Spleen (tissue), 7 donors: Measurements from ENCODE around the gene SPEM2.

Source experiments
- POLR2A ChIP-seq, 3 donors: fragments of 450-650 bp; IDR thresholded peaks; one replicate each; pipeline ENCODE4 v1.5.1; 2017; ENCODE audit warnings: antibody characterized with exemption in 3 of 3, mild to moderate bottlenecking in 1 of 3
- TF ChIP-seq, protein P1 (sequence below), 11 experiments: fragments of 200-600 bp in 7 of 11; fragments of 450-650 bp in 4 of 11; sonication (generic) in 4 of 11; IDR thresholded peaks in 8 of 11; conservative IDR thresholded peaks in 3 of 11; 1 replicate in 7 of 11; 2 replicates in 4 of 11; pipeline versions ENCODE4 v1.4.0 to v1.8.0; 2016 to 2021; ENCODE audit warnings: antibody characterized with exemption in 11 of 11, inconsistent platforms in 4 of 11, mild to moderate bottlenecking in 1 of 11
- donor health status: DM: no; HTN: no; CAD: no; lungs with moderate emphysema.
- donor health status: DM: no; HTN: no; CAD: no.
- donor health status: DM: no; HTN: no; CAD: no.

DNA sequence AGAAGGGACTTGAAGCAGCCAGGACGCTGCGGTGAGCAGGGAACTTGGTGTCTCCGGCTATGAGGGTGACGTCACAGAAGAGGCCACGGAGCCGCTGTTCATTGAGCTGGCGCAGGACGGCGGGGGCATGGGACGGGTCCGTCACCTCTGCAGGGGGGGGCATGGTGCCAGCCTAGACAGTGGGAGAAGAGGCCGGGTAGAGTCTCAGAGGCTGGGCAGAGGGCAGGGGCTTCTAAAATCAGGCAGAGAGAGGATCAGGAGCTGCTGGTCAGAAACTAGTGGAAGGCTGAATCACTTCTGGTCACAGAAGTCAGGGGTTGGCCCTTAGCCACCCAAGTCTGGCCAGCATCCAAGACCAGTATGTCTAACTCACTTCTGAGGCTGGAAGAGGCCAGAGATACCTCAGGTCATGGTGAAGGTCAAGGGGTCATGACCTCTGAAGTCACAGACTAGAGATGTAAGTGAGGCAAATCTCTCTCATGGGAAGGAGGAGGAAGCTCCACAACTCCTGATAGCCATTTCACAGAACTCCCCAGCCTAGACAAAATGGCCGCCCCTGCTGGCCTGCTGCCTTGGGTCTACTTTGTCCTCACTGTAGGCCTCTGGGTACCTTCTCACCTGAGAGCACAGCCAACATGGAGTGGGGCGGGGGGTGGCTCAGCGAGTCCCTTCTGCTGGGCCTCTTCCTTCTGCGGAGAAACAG lies 41.4 kb downstream of the SPEM2 start:
- TF ChIP-seq, protein P1, sequence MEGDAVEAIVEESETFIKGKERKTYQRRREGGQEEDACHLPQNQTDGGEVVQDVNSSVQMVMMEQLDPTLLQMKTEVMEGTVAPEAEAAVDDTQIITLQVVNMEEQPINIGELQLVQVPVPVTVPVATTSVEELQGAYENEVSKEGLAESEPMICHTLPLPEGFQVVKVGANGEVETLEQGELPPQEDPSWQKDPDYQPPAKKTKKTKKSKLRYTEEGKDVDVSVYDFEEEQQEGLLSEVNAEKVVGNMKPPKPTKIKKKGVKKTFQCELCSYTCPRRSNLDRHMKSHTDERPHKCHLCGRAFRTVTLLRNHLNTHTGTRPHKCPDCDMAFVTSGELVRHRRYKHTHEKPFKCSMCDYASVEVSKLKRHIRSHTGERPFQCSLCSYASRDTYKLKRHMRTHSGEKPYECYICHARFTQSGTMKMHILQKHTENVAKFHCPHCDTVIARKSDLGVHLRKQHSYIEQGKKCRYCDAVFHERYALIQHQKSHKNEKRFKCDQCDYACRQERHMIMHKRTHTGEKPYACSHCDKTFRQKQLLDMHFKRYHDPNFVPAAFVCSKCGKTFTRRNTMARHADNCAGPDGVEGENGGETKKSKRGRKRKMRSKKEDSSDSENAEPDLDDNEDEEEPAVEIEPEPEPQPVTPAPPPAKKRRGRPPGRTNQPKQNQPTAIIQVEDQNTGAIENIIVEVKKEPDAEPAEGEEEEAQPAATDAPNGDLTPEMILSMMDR (IDR thresholded peaks at IDR 0.05 in 8 of 11, conservative IDR thresholded peaks at IDR 0.05 in 3 of 11): no peak
- TF ChIP-seq POLR2A (IDR thresholded peaks at IDR 0.05): no peak
